Dedifferentiated amniotic fluid mesenchymal stem cell (primary cell): ENCODE results near the gene IFITM1.
"Not testable (repeated sequence)": the region's sequence is repeated elsewhere in the genome, so short reads cannot be mapped to it uniquely, and the experiment has no call there.

Experiments
- DNase-seq: peaks from one replicate; pipeline ENCODE4 v3.0.0-alpha.2; 2016; ENCODE audit errors: extremely low spot score

The IFITM1 gene

GRCh38 chr11:313787-314553, at the start of gene IFITM1:
Gene IFITM1, plus strand, starts transcription at chr11:314040. Its CDS starts 131 bp downstream, at chr11:314171.
- DNase-seq: peak; percentile 70

DNA sequence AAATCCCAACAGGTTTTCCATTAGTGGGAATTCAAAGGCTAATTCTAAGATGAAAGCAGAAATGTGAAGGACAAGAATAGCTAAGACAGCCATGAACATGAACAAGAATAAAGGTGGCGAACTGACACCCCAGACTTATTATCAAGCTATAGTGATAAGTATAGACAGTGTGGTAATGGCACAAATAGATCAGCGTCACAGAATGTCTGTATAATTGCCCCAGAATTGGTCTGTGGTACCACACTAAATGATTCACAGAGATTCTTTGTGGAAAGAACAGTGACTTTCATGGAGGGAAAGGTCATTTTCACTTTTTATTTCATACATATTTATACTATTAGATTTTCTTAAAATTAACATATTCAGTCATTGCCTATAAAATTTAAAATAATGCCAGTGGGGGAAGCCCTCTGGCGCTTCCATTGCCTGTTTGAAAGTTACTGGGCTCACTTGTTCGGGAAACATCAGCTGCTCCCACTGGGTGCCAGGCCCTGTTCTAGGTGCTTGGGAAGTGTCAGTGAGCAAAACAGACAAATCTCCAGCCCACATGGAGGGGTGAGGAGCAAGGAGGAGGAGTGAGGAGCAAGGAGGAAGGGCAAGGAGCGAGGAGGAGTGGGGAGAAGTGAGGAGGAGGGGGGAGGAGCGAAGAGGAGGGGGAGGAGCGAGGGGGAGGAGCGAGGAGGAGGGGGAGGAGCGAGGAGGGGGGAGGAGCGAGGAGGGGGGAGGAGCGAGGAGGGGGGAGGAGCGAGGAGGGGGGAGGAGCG, 47.0 kb upstream of the IFITM1 start:
- DNase-seq: no peak

GRCh38 chr11:267491-267994, 46.3 kb upstream of the IFITM1 start:
- no peak for DNase-seq

DNA sequence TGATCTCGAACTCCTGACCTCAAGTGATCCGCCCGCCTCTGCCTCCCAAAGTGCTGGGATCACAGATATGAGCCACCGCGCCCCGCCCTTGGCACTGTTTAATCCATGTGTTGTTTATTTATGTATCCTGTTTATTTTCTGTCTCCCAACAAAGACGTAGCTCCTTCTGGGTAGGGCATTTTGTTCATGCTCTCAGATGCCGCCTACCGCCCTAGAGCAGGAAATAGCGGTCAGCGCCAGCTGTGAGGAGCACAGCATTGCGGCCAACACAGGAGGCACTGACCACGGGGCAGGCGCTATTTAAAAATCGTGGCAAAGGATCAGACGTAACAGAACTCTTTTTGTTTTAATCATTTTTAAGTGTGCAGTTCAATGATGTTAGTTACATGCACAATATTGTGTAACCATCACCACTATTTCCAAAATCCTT, 45.1 kb upstream of the IFITM1 start:
- not testable (repeated sequence) for DNase-seq

DNA sequence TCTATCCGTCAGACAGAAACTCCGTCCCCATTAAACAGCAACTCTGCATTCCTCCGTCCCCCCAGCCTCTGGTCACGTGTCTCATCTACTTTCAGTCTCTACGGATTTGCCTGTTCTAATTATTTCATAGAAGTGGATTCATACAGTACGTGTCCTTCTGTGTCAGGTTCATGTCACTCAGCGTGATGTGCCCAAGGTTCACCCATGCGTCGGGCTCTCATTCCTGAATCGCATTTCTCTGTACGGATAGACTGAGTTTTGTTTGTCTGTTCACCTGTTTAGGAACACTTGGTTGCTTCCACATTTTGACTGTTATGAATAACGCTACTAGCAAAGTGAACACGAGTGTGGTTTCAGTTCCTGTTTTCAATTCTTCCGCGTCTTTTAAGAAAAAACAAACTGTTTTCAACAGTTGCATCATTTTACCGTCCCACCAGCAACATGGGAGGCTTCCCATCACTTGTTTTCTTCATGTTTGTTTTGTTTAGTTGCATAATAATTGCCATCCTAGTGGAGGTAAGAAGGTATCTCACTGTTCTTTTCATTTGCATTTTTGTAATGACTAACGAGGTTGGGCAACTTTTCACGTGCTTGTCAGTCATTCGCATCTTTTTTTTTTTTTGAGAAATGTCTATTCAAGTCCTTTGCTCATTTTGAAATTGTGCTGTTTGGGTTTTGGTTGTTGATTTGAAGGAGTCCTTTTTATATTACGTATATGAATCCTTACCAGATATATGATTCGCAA, 44.5 kb upstream of the IFITM1 start:
- no peak for DNase-seq

GRCh38 chr11:270451-271318, 43.2 kb upstream of the IFITM1 start:
- DNase-seq: no peak

DNA sequence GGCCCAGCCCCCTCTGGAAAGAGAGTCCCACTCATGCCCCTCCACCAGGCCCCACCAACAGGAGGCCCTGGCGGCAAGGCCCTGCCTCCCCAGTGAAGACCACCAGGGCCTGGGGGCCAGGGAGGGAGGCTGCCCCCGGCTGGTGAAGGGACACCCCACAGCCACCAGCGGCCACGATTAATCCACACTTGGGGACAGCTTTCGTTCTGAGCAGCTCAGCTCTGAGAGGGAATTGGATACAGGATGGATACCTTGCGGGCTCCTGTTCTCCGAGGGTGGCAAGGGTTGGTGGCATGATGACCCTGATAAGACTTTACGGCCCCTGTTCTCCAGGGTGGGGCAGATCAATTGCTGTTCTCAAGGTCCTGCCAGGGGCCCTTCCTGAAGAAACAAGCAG, 42.5 kb upstream of the IFITM1 start:
- DNase-seq: no peak

GRCh38 chr11:272195-272930, 41.5 kb upstream of the IFITM1 start:
- no peak for DNase-seq

- DNase-seq: no peak
These were observed 41.0 kb upstream of the IFITM1 start for GRCh38 chr11:272931-273198.

GRCh38 chr11:276219-276618, 37.6 kb upstream of the IFITM1 start:
- DNase-seq: no peak

DNA sequence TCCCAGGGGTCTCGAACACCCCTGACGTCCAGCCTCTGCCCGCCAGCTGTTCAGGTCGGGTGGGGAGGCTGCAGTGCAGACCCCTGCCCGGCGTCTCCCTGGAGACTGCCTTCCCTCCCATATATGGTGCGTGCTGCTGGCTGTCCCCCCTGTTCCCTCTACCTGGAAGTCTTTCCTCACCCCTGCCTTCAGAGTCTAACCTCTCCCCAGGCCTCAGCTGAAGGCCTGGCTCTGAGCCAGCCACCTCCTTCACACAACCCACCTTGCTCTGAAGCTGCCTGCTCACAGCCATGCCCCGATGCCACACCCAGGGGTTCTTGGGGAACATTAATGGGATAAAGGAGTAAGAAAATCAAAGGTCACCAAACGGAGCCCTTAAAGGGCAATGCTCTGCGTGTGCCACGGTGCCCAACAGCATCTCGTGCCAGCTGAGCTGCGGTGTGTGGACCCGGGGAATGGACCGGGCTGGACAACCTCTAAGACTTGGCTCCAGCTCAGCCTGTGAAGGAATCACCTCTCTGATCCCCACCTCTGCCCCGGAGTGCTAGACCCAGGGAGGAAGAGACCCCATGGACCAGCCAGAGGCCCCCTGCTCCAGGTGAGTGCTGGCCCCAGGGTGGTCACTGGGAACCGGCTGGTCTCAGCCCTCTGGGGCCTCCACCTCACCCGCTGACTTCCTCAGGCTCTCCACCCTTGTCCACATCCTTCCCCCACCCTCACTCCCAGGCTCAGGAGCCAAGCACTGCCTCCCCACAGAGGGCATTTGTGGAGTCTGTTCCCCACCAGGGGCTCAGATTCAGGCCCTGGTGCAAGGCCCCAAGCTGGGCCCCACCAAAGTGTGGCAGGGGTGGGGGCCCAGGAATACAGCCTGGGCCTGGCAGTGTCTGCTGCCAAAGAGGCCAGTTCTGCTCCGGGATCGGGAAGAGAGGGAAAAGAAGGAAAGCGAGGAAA, 35.6 kb upstream of the IFITM1 start, which contains the start of gene NLRP6:
Gene NLRP6 (plus strand): TSS at position 407 of the 951 bp plus-strand sequence. CDS start 163 bp downstream, at position 570.
- DNase-seq: no peak

DNA sequence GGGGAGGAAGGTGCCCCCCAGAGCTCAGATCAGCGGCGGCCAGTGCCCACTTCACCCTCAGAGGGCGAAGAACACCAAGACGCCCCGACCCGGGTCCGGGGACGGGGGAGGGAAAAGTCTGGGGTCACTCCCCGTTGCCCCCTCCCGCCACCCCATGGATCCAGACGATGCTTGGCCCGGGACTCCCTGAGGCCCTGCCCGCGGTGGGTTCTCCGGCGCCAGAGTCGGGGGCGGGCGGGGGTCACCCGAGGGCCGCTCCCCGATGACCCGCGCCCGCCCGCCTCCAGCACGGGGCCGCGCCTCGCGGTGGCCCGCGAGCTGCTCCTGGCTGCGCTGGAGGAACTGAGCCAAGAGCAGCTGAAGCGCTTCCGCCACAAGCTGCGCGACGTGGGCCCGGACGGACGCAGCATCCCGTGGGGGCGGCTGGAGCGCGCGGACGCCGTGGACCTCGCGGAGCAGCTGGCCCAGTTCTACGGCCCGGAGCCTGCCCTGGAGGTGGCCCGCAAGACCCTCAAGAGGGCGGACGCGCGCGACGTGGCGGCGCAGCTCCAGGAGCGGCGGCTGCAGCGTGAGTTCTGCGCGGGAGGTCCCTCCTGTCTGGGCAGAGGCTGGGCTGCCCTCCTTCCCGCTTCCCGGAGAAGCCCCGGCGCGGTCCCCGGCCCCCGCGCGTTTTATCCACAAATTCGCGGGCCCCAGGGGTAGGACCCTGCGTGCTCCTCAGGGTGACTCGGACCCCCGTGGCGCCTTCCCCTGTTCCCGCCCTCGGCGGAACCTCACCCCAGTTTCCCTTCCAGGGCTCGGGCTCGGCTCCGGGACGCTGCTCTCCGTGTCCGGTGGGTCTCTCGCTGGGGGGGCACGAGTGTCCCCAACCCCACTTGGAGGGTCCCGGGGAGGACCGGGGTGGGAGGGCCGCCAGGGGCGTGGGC, 34.5 kb upstream of the IFITM1 start:
- no peak for DNase-seq

- DNase-seq: no peak
These were observed 33.7 kb upstream of the IFITM1 start for GRCh38 chr11:279966-280705.

DNA sequence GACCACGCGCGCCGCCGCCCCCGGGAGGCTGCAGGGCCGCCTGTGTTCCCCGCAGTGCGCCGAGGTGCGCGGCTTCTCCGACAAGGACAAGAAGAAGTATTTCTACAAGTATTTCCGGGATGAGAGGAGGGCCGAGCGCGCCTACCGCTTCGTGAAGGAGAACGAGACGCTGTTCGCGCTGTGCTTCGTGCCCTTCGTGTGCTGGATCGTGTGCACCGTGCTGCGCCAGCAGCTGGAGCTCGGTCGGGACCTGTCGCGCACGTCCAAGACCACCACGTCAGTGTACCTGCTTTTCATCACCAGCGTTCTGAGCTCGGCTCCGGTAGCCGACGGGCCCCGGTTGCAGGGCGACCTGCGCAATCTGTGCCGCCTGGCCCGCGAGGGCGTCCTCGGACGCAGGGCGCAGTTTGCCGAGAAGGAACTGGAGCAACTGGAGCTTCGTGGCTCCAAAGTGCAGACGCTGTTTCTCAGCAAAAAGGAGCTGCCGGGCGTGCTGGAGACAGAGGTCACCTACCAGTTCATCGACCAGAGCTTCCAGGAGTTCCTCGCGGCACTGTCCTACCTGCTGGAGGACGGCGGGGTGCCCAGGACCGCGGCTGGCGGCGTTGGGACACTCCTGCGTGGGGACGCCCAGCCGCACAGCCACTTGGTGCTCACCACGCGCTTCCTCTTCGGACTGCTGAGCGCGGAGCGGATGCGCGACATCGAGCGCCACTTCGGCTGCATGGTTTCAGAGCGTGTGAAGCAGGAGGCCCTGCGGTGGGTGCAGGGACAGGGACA, 32.9 kb upstream of the IFITM1 start:
- DNase-seq: no peak

DNA sequence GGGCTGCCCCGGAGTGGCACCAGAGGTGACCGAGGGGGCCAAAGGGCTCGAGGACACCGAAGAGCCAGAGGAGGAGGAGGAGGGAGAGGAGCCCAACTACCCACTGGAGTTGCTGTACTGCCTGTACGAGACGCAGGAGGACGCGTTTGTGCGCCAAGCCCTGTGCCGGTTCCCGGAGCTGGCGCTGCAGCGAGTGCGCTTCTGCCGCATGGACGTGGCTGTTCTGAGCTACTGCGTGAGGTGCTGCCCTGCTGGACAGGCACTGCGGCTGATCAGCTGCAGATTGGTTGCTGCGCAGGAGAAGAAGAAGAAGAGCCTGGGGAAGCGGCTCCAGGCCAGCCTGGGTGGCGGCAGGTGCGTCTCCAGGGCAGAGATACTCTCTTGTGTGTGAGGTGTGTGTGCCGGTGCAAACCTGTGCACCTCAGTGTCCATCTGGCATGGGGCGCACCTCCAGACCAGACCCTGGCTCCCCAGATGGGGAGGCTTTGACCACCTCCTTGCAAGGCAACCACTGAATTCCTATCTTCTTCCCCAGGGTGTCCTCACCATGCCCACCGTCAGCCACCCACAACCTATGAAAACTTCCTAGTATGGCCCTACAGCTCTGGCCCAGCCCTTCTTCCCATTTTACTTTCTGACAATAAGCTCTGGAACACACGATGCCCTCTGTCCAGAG, 32.2 kb upstream of the IFITM1 start:
- no peak for DNase-seq

DNA sequence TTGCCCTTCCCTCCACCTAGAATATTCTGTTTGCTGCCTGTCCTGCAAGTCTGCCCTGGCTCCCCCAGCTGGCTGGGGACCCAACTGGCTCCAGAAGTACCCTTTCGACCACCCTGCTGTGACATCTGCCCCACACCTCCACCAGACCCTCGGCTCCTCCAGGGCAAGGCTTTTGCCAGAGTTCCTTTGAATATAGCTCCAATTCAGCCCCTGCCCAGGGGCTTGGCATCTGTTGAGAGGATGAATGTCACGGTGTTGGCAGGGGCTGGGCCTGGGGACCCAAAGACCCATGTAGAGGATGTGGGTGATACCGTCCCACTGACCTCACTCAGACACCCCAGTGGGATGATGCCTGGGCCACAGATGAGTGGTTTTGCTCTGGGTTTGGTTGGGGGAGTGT, 31.7 kb upstream of the IFITM1 start:
- no peak for DNase-seq
